Body of pancreas (tissue), 4 donors: ENCODE data around the gene ADAMTSL5.

Experiments used
- POLR2A ChIP-seq, 3 donors: fragments of 450-650 bp; IDR thresholded peaks; one replicate each; pipeline ENCODE4 v1.6.1; 2016; ENCODE audit warnings: antibody characterized with exemption in 3 of 3, mild to moderate bottlenecking in 2 of 3
- TF ChIP-seq, protein P1 (sequence below), 7 experiments: fragments of 450-650 bp in 4 of 7; fragments of 200-600 bp in 3 of 7; sonication (generic) in 3 of 7; IDR thresholded peaks; one replicate each; pipeline ENCODE4 v1.5.1; 2016 to 2019; ENCODE audit warnings: antibody characterized with exemption in 7 of 7

DNA sequence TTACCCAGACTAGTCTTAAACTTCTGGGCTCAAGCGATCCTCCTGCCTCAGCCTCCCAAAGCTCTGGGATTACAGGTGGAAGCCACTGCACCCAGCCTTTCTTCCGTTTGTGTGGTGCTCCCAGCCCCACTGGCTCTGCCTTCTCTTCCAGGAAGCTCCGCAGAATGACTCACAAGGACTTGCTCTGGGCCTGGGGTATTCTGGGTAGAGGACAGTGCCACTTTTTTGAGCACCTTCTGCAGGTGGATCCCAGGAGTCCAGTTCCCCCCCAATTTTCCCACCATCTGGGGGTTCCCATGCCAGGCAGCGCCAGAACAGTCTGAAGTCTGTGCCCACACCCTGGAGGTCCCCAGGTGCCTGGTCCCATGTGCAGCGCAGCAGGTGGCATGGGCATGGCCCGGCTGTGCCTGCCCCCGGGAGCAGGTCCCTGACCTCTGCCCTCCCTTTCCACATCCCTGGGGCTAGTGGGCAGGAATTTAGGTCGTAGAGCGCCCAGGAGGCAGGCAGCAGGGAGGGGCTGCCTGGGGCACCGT, 20.3 kb downstream of the ADAMTSL5 start:
- TF ChIP-seq, protein P1, sequence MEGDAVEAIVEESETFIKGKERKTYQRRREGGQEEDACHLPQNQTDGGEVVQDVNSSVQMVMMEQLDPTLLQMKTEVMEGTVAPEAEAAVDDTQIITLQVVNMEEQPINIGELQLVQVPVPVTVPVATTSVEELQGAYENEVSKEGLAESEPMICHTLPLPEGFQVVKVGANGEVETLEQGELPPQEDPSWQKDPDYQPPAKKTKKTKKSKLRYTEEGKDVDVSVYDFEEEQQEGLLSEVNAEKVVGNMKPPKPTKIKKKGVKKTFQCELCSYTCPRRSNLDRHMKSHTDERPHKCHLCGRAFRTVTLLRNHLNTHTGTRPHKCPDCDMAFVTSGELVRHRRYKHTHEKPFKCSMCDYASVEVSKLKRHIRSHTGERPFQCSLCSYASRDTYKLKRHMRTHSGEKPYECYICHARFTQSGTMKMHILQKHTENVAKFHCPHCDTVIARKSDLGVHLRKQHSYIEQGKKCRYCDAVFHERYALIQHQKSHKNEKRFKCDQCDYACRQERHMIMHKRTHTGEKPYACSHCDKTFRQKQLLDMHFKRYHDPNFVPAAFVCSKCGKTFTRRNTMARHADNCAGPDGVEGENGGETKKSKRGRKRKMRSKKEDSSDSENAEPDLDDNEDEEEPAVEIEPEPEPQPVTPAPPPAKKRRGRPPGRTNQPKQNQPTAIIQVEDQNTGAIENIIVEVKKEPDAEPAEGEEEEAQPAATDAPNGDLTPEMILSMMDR (IDR thresholded peaks at IDR 0.05), result no peak
- TF ChIP-seq POLR2A (IDR thresholded peaks at IDR 0.05), result peak in 2 of 3 donors; percentile 36 to 50
